CD4-positive, alpha-beta T cell treated with Interleukin-4 for 4 hours (primary cell): ENCODE results near the gene VOPP1.
"Not testable (repeated sequence)": the region's sequence is repeated elsewhere in the genome, so short reads cannot be mapped to it uniquely, and the experiment has no call there.

Experiments used
- DNase-seq: peaks from one replicate; pipeline ENCODE4 v3.0.0-alpha.2; 2020

The VOPP1 gene

DNA sequence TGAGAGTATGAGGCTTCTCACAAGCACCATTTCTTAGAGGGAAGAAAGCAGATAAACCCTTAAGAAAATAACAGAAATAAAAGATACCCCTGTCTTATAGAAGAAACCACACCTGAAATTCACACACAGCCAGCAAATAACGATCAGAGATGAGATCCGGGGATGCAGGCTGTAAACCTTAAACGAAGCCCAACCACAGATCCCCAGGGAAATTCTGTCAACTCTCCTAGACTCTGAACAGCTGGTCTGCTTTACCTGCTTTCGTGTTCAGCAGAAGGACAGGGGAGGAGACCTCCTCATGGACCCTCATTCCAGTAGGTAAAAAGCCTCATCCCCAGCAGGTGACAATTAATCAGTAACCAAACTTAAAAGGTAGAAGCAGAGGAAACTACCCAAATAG lies 45.0 kb downstream of the VOPP1 start:
- DNase-seq = no peak

DNA sequence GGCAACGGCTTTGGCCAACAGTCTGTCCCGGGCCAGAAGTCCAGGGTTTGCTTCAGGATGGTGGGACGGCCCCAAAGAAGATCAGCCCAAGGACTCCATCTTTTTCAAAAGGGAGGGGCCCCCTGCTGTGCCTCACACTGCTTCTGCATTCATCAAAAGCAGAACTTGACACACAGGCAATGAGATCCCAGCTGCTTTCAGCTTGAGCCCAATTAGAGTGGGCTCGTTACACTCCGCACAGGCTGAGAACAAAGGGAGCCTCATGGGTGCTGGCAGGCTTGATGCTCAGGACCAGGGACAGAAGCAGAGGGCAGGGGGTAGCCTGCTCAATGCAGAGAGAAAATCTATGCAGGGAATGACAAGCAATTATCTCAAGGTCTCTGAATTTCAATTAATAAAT lies 45.5 kb downstream of the VOPP1 start:
- no peak for DNase-seq

DNA sequence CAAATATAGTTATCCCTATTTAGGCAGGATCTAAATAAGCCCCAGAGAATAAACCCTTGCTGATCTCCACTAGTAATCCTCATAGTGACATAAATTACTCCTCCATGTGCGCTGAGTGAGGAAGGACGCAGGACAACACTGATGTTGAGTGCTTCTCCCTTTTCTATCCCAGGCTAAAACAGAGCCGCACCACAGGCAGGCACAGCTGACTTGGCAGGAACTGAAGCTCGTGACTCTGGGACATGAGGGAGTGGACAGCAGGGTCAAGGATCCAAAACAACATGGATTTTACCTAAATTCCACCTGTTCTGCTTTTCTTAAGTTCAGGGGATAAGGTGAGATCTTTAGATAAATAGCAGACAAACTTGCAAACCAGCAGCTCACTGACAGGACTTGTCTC lies 46.0 kb downstream of the VOPP1 start:
- DNase-seq = no peak

DNA sequence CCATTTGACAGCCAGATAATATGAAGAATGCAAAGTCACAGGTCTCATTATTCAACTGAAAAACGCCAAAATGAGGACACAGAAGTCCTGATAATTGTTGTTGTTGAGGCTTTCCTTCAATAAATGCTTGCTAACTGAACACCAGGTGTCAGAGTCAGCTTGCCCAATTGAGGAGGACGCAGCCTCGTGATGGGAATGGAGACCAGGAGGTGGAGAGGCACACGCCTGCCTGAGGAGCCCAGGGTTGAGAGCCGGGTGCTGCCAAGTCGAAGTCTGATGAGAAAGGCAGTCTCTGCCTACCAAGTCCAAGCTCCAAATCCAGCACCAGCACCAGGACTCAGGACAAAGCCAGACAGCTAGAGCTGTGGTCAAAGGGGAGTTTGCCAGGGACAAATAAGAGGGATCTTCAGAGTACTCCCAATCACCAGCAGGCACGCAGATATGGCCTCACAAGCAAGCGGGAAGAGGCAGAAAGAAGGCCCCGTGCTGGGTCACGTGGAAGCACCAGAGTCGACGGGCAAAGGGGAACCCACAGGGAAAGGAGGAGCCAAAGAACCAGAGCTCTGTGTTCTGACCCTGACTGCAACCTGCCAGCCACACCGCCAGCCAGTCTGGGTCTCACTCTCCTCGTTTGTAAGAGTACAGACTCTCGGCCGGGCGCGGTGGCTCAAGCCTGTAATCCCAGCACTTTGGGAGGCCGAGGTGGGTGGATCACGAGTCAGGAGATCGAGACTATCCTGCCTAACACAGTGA lies 47.6 kb downstream of the VOPP1 start:
- DNase-seq = no peak

GRCh38 chr7:55523366-55523765 lies 48.9 kb downstream of the VOPP1 start:
- DNase-seq = no peak

DNA sequence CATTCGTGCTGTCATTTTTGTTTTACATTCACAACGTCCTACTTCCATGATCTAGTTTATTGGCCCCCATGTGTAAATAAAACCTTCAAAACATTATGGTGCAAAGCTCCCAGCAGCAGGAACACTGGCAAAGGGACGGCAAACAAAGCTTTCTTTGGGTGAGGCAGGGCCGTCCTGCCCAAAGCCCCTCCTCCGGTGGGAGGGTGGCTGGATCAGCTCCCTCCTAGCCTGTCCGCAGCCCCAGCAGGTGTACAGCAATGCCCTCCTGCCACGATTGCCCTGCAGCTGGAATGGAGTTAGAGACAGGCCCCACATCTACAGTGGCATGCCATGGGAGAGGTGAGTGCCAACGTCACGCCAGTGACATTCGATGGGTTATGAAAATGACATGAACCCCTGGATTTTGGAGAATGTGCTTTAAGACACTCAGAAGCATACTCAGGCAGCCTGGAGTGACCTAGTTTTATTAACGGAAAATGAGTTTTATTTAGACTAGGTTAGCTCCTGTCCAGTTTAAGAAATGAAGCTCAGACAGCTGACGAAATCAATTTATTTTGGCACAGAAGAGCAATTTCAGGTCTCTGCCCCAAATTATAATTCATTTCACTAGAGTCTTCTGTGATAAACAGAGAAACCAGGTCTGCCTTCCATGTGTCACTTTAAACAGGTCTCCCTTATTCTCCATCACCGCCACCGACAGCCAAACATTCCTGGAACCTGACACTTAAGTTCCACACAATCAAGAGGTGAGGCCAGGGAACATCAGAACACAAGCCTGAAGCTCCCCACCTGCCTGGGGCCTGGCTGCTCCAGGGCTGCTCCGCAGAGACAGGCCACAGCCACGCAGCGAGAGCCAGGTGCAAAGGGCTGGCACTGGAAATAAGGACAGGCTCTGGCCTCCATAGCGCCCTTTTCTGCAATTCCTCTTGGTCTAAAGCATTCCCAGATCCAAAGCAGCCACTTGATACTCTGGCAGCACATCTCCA lies 50.1 kb downstream of the VOPP1 start:
- DNase-seq = no peak

- no peak for DNase-seq
Measured at GRCh38 chr7:55521512-55521911, 50.8 kb downstream of the VOPP1 start.

DNA sequence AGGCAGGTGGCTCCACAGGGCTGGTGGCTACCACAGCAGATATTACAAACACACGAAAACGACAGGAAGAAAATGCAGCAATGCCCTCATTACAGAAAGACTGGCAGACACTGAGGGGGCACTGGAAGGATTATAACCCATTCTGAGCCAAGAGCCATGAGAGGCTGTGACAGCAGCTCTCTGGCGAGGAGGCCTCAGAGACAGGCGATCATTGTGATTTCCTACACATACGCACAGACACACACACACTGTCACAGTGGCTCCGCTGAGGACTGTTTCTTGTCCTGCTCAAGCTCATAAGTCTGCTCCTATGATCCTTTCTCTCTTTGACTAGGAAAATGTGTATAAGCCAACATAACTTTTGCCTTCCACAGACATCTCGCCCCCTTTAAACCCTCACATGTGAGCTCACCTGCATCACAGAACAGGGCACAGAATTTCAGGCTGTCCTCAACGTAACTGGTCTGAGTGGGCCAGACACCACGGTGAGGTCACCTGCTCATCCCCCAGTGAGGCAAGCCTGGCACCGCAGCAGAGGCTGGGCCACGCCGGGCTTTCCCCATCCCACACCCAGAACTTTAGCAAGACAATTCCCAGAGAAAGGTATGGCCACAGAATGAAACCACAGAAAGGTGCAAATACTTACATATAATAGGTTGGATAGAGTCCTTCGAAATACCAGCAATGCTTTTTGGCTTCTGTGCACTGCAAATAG lies 51.7 kb downstream of the VOPP1 start:
- DNase-seq = no peak

DNA sequence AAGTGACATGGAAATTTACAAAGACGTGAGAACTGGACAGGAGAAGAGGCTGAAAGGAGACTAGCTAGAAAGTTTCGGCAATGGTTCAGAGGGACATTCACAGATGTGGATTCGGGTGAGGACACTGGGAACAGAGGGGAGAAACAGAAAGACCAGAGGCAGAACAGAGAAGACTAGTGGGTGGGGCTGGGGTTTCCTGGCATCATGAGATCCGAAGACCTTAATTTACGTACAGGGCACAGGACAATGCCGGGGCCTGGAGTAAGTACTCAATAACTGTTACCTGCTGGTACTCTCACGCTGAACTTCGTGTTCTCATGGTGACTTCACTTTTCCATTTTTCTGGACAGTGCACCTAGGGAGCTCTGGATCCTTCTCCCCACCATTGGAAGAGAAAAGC lies 53.5 kb downstream of the VOPP1 start:
- DNase-seq = no peak

DNA sequence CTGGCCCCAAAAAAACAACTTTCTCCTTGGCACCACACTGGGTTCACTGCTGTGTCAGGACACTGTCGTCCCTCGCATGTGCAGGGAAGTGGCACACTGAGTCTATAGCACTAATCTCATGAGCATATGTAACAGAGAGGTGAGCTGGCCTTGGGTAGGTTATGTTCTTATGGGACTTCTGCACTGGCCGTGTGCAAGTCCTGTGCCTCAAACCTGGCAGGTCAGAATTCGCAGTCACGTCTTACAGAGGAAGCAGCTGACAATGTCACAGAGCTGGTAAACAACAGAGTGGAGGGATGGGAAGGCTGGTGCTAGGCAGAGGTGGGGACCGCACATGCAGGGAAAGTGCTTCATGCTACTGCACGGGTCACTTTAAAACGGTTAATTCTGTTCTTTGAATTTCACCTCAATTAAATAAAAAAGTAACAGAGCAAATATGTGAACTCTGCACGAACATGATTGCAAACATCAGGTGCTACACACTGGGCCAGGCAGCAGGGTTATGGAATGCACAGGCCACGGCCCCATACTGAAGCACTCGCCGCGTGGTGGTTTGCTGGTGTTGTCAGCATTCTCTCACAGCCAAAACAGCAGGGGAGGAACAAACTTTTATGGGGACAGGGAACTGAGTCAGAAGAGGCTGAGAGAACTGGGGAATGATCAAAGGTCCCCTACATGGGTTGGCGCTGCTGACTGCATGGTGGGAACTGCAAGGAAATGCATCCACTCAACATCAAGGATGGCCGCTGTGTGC lies 54.2 kb downstream of the VOPP1 start:
- DNase-seq = no peak

DNA sequence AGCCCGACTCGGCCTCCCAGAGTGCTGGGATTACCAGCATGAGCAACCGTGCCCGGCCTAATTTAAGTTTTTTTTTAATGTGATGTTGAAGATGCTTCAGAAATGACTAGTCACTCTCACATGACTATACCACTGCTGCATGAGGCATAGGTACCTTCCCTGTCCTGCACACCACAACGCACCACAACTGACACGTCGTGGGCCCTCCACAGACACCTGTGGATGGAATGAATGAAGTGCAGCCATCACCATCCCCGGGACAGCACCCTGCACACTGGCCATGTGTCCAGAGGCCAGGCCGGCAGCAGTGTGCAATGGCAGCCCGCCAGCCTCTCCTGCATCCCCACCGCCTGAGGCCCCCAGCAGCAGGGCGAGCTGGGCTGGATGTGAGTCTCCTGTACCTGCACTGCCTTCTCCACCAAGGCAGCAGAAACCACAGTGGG lies 55.1 kb downstream of the VOPP1 start:
- peak; percentile 56 for DNase-seq

DNA sequence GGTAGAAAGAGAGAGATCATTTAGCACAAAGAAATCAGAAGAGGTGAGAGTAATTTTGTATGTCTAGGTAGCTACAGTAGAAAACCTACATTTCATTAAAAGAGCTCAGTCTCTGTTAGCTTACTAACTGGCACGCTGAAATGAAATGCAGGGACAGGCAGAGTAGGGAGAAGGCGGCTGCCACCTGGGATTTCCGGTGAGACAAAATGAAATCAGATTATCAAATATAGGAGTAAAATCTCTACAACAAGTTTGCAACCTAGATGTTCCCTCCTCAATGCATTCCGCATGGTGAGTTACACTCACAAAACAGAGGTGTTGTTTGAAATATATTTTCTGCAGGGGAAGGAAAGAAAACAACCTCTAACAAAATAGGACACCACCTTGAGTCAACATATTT lies 55.9 kb downstream of the VOPP1 start:
- no peak for DNase-seq

- no peak for DNase-seq
Measured at GRCh38 chr7:55515569-55516279, 56.6 kb downstream of the VOPP1 start.

DNA sequence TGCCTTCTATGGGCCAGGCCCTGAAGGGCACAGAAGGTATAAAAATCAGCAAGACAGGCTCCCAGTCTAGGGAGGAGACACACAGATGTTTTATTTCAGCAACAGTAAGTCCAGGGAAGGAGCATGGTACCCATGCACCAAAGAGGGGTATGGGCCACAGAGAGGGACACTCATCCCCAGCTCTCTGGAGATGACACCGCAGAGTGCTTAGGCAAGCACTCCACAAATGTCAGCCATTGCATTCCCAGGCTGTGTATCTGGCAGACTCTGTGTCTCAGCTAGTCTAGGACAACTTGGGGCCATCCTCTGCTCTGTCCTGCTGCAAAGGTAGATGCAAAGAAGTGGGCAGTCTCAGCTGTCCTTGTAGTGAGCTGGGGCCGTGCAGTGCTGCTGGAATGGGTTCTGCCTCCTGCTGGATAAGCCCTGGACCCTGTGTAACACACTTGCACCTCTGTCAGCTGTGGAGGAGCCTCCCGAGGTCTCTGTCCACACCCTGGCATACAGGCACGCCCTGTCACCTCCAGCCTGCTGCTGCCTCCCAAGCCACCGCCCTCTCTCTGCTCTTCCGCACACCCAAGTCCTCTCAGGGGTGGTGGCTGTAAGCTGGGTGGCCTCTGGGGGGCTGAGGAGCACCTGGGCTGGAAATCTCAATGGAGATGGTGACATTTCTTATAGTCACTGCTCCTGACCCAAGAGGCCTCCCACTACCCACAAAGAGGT lies 57.6 kb downstream of the VOPP1 start:
- no peak for DNase-seq

DNA sequence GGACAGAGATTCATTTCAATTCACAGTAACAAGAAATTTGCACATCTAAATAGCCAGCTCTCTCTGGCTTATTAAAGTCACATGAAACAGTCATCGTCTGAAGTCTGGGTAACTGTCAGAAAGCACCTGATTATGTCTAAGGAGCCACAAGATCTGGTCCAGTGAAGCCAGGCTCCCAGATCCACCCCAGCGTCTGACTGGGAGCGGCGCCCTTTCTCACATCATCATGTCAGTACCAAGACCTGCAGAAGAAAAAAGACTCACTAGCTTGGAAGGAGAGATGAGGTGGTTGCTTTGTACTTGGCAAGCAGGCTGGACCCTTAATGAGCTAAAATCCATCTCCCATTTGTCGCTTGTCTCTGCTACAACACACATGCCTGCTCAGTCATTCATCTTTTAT lies 58.4 kb downstream of the VOPP1 start:
- DNase-seq = no peak

DNA sequence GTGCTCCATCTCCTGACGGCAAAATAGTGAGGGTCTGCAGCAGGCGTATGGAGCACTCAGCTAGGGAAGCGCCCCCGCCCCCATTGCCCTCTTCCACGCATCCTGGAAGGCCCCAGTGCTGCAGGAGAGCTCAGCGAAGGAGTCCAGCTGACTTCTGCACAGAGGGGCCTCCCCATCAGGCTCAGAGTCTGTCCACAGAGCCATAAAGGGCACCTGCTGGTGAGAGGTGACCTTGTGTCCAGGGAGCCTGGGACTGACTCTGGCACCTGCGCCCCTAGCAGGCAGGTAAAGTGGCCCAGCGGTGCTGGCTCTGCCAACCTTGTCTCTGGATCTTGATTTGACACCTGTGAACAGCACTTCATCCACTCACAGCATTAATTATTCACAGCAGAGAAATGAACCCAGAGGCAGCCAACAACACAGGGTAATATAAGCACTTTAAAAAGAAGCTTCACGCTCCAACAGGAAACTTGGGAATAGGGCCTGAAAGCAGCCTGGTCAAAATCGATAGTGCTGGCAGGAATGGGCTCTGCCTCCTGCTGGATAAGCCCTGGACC lies 59.6 kb downstream of the VOPP1 start:
- no peak for DNase-seq

GRCh38 chr7:55510621-55511020 lies 61.7 kb downstream of the VOPP1 start:
- no peak for DNase-seq

DNA sequence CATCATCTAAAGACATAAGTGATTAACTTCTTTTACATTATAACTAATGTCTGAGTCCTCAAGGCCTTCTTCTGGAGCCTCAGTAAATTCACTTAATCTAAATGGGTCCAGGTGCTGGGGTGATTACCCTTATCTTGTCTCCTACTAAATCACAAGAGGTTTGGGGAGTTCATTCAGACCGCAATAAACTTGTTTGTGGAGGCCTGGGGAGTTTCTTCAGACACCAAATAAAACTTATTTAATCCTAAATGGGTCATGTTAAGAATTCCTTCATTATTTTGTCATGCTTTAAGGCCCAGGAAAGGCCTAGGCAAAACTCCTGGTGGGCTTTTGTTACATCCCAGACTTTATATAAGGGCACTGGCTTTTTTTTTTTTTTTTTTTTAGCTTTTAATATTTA lies 62.1 kb downstream of the VOPP1 start:
- not testable (repeated sequence) for DNase-seq

GRCh38 chr7:55509322-55509721 lies 63.0 kb downstream of the VOPP1 start:
- DNase-seq = no peak

DNA sequence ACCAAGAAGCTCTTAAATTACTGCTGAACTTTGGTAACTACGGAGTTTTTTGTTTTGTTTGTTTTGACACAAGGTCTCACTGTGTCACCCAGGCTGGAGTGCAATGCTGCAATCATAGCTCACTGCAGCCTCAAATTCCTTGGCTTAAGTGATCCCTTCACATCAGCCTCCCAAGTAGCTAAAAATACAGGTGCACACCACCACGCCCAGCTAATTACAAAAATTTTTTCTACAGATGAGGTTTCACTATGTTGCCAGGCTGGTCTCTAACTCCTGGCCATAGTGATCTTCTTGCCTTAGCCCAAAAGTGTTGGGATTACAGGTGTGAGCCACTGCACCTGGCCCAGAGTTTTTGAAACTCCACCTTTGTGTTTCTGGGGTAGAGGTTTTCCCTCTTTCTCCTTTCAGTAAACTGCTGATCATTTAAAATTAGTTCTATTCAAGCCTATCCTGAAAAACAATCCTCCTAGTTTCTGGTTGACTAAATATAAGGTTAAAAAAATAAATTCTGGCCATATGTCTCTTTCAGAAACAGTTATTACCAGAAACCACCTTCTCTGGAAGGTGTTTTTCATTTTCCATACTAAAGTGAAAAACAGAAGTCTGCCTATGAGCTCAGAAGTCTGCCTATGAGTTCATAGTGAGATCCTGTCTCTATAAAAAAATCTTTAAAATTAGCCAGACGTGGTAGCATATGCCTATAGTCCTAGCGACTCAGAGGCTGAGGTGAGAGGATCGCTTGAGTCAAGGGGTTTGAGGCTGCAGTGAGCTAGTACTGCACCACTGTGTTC lies 63.9 kb downstream of the VOPP1 start:
- no peak for DNase-seq
